Activated naive CD4-positive, alpha-beta T cell treated with anti-CD3 and anti-CD28 coated beads, Interleukin-2, amount 10 ng/mL, durations not matched to agents 7 days and 5 days (primary cell): ENCODE measurements around the gene KMT2C.
A peak's percentile ranks its signal among the peaks of the same experiment; 100 is the strongest.
"Not testable (repeated sequence)": the region's sequence is repeated elsewhere in the genome, so short reads cannot be mapped to it uniquely, and the experiment has no call there.

ENCODE experiments used
- CTCF ChIA-PET: fragments of 350-600 bp; sonication (Branson Sonifier 250); formaldehyde crosslinking; loops from one replicate; lab custom pipeline; 2021; ENCODE audit warnings: antibody characterized with exemption; lab: Charles Lee
- DNase-seq: peaks from one replicate; pipeline ENCODE4 v3.0.0-alpha.2; 2020
- H3K27ac Mint-ChIP-seq: one replicate; pipeline ENCODE4 v1.8.0; 2021; ENCODE audit warnings: mild to moderate bottlenecking, moderate library complexity, mixed read lengths
- H3K27me3 Mint-ChIP-seq: one replicate; pipeline ENCODE4 v1.8.0; 2021; ENCODE audit warnings: mild to moderate bottlenecking, mixed read lengths
- H3K36me3 Mint-ChIP-seq: one replicate; pipeline ENCODE4 v1.8.0; 2021; ENCODE audit warnings: mixed read lengths
- H3K4me1 Mint-ChIP-seq: one replicate; pipeline ENCODE4 v1.8.0; 2021; ENCODE audit warnings: mixed read lengths
- H3K4me3 Mint-ChIP-seq: one replicate; pipeline ENCODE4 v1.8.0; 2021; ENCODE audit warnings: mild to moderate bottlenecking, moderate library complexity, mixed read lengths
- H3K9me3 Mint-ChIP-seq: one replicate; pipeline ENCODE4 v1.8.0; 2021; ENCODE audit warnings: mixed read lengths

The KMT2C gene

DNA sequence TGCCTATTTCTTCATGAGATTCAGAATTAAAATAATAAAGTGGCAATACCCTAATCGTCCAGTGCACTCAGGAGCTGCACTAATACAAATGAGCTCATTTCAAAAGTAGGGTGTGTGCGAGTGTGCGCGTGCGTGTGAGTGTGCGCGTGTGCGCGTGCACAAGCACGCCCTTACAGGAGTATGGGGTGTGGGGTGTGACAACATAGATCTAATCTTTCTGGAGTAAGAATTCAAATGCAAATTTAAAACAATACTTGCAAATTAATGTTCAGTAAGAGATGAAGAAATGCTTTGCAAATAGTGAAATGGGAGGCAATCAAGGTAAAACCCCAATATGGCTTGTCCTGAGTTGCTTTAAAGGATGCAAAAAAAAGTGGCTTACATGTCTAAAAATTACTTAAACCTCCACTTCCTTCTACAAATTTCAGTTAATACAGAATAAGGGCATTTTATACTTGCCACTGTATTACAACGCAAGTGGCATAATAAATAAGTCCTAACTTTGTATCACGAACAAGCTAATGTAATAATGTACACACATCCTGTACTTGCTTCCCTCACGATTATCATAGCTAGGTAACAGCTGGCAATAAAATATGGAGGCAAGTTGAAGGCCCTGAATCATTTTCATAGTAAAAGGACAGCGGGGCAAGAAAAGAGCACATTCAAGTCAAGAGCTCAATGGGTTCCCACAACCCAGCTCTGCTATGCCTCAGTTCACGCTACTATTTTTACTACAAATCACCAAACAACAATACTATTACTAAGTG is 1.9 kb downstream of the KMT2C start:
- CTCF ChIA-PET: interaction anchor here (1.0 kb wide), 1 partner anchor 100 kb away, joined by 3 read pairs; no protein-coding TSS in a partner anchor
- Mint-ChIP-seq H3K4me1 (peaks cover 32% of the 10 kb centered on the region), H3K4me3 (peak overlapping the region; percentile 84), H3K27ac (peak overlapping the region; percentile 94)
- H3K9me3 Mint-ChIP-seq, H3K27me3 Mint-ChIP-seq, H3K36me3 Mint-ChIP-seq: not testable (repeated sequence)
- peak; percentile 72 for DNase-seq

DNA sequence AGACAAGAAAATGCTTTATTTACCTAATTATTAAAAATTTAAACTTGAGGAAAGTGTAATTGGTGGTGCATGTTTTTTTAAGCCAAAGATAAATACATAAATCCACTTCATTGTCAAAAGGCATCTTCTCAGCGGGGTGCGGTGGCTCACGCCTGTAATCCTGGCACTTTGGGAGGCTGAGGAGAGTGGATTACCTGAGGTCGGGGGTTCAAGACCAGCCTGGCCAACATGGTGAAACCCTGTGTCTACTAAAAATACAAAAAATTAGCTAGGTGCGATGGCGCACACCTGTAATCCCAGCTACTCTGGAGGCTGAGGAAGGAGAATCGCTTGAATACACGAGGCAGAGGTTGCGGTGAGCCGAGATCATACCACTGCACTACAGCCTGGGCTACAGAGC is 3.1 kb downstream of the KMT2C start:
- H3K36me3 Mint-ChIP-seq, H3K9me3 Mint-ChIP-seq, H3K27me3 Mint-ChIP-seq, CTCF ChIA-PET, DNase-seq, H3K27ac Mint-ChIP-seq: not testable (repeated sequence)
- H3K4me3 Mint-ChIP-seq: peak overlapping the region; percentile 84
- peaks cover 37% of the 10 kb centered on the region for H3K4me1 Mint-ChIP-seq

DNA sequence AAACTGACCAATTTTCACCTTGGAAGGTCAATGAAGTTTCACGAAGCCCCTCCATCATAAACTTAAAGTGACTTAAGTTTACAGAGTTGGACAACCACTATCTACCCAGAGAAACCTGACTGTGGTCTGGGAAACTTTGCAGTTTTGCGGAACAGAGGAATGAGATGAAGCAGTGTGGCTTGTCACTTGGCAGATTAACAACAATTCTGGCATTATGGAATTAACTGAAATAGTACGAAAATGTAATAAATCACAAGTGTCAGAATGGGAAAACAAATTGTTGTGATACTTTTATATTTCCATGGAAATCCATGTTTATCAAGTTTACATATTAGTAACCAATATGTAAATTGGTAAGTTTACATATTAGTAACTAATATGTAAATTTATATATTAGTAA is 4.9 kb downstream of the KMT2C start:
- peaks cover 35% of the 10 kb centered on the region for H3K4me1 Mint-ChIP-seq
- no peak overlapping the region for H3K27ac Mint-ChIP-seq
- H3K9me3 Mint-ChIP-seq: no peaks in the 10 kb centered on the region
- no peak for DNase-seq
- CTCF ChIA-PET: no interaction called here
- no peak overlapping the region for H3K4me3 Mint-ChIP-seq
- peaks cover 9% of the 10 kb centered on the region for H3K36me3 Mint-ChIP-seq
- H3K27me3 Mint-ChIP-seq: no peaks in the 10 kb centered on the region

DNA sequence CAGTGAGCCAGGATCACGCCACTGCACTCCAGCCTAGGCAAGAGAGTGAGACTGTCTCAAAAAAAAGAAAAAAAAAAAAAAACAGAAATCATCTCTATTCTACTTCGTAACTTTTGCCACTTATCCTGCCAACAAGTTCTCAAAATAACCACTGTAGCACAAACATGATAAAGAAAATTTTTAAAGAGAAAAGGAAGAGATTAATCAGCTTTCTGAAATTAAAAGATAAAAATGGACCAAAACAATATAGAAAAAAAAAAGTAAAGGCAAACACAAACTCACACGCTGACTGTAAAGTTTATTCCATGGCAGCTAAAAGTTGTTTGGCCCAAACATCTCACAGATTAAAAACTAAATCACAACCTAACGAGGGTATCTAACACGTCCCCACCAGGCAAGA is 5.7 kb downstream of the KMT2C start:
- H3K27ac Mint-ChIP-seq, H3K4me3 Mint-ChIP-seq, H3K27me3 Mint-ChIP-seq, CTCF ChIA-PET, DNase-seq, H3K9me3 Mint-ChIP-seq: not testable (repeated sequence)
- H3K36me3 Mint-ChIP-seq: peaks cover 11% of the 10 kb centered on the region
- H3K4me1 Mint-ChIP-seq: peaks cover 39% of the 10 kb centered on the region

DNA sequence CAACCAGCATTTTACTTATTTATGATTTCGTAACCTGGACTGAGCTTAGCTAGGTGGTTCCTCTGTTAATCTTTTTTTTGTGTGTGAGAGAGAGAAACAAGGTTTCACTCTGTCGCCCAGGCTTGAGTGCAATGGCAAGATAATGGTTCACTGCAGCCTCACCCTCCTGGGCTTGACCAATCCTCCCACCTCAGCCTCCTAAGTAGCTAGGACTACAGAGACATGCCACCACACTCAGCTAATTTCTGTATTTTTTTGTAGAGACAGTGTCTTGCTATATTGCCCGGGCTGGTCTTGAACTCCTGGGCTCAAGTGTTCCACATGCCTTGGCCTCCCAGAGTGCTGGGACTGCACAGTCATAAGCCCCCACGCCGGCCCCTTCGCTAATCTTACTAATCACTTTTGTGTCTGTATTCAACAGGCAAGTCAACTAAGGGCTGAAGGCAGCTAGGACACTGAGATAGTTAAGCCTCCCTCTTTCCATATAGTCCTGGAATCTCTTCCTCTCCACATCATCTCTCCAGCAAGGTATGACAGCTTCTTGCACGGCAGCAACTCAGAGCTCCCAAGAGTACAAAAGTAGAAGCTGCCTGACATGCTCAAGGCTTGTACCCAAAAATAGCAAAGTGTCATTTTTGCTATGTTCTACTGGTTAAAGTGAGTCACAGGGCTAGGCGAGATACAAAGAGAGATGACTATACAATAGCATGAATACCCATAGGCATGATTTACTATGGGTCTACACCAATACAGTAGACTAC is 11.3 kb downstream of the KMT2C start:
- H3K27ac Mint-ChIP-seq: no peak overlapping the region
- DNase-seq: no peak
- H3K4me1 Mint-ChIP-seq: peaks cover 36% of the 10 kb centered on the region
- no peak overlapping the region for H3K4me3 Mint-ChIP-seq
- no peaks in the 10 kb centered on the region for H3K27me3 Mint-ChIP-seq
- H3K36me3 Mint-ChIP-seq: peaks cover 42% of the 10 kb centered on the region
- H3K9me3 Mint-ChIP-seq: peaks cover 29% of the 10 kb centered on the region
- CTCF ChIA-PET: no interaction called here

DNA sequence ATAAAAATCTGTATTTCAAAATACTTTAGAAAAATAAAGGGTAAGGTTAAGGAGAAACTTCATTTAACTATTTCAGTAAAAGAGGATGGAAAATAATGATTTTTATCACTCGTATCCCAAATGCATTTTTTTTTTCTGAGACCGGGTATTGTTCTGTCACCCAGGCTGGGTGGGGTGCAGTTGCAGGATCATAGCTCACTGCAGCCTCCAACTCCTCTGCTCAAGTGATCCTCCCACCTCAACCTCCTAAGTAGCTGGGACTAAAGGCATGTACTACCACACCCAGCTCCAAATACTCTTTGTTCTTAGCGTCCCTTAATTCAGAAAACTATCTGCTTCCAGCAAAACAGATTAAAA is 11.8 kb downstream of the KMT2C start:
- Mint-ChIP-seq H3K27ac (no peak overlapping the region), H3K4me1 (peaks cover 35% of the 10 kb centered on the region), H3K36me3 (peaks cover 43% of the 10 kb centered on the region), H3K4me3 (no peak overlapping the region), H3K27me3 (no peaks in the 10 kb centered on the region), H3K9me3 (peaks cover 30% of the 10 kb centered on the region)
- DNase-seq: no peak
- CTCF ChIA-PET: no interaction called here

DNA sequence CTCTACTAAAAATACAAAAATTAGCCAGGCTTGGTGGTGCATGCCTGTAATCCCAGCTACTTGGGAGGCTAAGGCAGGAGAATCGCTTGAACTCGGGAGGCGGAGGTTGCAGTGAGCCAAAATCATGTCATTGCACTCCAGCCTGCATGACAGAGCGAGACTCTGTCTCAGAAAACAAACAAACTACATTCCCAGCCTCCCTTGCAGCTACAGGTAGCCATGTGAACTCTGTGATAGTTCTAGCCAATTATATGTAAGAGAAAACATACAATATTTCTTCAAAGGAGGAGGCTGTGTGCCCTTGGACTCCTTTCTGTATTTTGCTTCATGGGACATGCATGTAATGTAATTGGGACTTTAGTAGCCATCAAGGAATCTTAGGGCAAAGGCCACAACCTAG is 12.6 kb downstream of the KMT2C start:
- Mint-ChIP-seq H3K4me1 (peaks cover 30% of the 10 kb centered on the region), H3K36me3 (peaks cover 42% of the 10 kb centered on the region), H3K9me3 (peaks cover 30% of the 10 kb centered on the region)
- H3K4me3 Mint-ChIP-seq, DNase-seq, H3K27ac Mint-ChIP-seq, CTCF ChIA-PET, H3K27me3 Mint-ChIP-seq: not testable (repeated sequence)

DNA sequence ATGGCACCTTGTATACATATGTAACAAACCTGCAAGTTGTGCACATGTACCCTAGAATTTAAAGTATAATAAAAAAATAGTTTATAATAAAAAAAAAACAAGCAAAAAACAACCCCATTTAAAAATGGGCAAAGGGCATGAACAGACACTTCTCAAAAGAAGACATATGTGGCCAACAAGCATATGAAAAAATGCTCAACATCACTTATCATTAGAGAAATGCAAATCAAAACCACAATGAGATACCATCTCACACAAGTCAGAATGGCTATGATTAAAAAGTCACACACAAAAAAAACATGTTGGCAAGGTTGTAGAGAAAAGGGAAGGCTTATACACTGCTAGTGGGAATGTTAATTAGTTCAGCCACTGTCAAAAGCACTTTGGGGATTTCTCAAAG is 14.9 kb downstream of the KMT2C start:
- Mint-ChIP-seq H3K9me3 (peaks cover 30% of the 10 kb centered on the region), H3K4me1 (peaks cover 25% of the 10 kb centered on the region), H3K36me3 (peaks cover 45% of the 10 kb centered on the region)
- H3K27me3 Mint-ChIP-seq, H3K4me3 Mint-ChIP-seq, CTCF ChIA-PET, H3K27ac Mint-ChIP-seq, DNase-seq: not testable (repeated sequence)

DNA sequence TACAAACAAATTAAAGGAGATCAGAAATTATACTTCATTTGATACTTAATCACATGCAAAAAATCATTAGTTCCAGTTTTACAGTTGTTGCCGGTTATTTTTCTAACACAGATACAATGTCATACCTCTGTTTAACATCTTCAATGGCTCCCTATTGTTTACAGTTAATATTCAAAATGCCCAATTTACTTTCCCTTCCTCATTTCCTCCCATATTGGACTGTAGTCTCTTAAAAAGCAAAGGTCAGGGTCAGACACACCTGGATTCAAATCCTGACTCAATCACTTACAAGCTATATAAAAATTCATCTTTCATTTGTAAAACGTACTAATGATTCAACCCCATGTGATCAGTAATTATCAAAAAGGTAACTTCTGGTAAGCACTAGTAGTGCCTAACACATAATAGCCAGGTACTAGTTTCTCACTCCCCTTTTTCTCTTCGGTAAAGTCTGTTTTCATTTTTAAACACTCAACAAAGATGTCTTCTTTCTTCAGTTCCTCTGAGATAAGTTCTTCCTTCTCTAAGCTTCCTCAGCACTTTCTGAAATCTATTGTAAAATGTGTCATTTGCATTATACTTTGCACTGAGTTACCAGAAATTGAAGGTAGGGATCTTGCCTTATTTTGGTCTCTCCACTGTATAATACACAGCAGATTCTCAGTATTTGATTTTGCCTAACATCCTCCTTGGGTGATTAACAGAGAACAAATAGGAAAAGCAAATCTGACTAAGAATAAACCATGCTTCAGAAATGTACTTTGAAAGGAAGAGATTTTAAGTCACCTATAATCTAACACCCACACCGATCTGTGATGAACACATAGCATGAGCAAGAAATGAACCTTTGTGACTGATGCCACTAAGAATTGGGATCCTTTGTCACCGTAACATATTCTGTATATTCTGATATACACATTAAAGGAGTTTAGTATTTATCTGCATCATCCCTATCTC is 16.1 kb downstream of the KMT2C start:
- Mint-ChIP-seq H3K27ac (no peak overlapping the region), H3K4me1 (peaks cover 21% of the 10 kb centered on the region), H3K9me3 (peaks cover 30% of the 10 kb centered on the region), H3K36me3 (peaks cover 45% of the 10 kb centered on the region), H3K4me3 (no peak overlapping the region), H3K27me3 (no peaks in the 10 kb centered on the region)
- CTCF ChIA-PET: no interaction called here
- no peak for DNase-seq

DNA sequence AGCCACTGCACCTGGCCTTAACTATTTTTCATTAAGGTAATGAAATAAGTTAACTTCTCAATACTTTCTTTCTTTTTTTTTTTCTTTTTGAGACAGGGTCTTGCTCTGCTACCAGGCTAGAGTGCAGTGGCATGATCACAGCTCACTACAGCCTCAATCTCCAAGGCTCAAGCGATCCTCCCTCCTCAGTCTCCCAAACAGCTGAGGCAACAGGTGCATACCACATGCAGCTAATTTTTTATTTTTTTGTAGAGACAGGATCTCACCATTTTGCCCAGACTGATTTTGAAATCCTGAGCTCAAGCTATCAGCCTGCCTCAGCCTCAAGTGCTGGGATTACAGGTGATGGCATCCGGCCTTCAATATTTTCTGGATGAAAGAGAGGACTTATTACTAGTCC is 21.0 kb downstream of the KMT2C start:
- Mint-ChIP-seq H3K36me3 (peaks cover 14% of the 10 kb centered on the region), H3K9me3 (peaks cover 5% of the 10 kb centered on the region), H3K4me1 (peaks cover 6% of the 10 kb centered on the region), H3K27ac (no peak overlapping the region), H3K4me3 (no peak overlapping the region), H3K27me3 (no peaks in the 10 kb centered on the region)
- CTCF ChIA-PET: no interaction called here
- no peak for DNase-seq

DNA sequence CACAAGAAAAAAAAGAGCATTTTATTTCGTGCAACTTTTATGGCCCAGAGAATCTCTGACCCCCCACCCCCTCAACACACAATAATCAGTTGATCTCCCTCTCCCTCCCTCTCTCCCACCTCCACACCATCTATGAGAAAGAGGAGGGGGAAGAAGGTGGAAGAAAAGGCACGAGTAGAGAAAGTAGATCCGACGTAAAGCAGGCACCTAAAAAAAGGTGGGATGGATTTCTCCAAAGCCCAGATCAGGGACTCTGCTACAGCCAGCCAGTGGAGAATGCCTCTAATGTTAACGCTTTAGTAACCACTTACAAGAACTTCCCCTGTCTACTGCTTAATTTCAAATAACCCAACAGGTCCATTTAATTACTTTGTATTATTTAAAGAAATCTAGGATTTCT is 24.4 kb downstream of the KMT2C start:
- CTCF ChIA-PET: no interaction called here
- no peak overlapping the region for H3K4me3 Mint-ChIP-seq
- no peaks in the 10 kb centered on the region for H3K27me3 Mint-ChIP-seq
- no peak for DNase-seq
- peaks cover 9% of the 10 kb centered on the region for H3K36me3 Mint-ChIP-seq
- no peaks in the 10 kb centered on the region for H3K4me1 Mint-ChIP-seq
- H3K27ac Mint-ChIP-seq: no peak overlapping the region
- H3K9me3 Mint-ChIP-seq: peaks cover 10% of the 10 kb centered on the region

DNA sequence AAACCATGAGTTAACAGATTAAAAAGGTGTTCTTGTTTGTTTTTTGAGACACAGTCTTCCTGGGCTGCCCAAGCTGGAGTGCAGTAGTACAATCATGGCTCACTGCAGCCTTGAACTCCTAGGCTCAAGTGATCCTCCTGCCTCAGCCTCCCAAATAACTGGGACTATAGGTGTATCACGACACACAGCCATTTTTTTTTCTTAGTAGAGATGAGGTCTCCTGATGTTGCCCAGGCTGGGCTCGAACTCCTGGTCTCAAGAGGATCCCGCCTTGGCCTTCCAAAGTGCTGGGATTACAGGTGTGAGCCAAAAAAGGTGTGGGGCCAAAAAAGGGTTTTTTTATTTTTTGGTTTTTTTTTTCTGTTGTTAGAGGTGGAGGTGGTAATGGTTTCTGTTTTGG is 29.3 kb downstream of the KMT2C start:
- H3K9me3 Mint-ChIP-seq: peaks cover 27% of the 10 kb centered on the region
- no peak overlapping the region for H3K27ac Mint-ChIP-seq
- no peaks in the 10 kb centered on the region for H3K4me1 Mint-ChIP-seq
- no peak overlapping the region for H3K4me3 Mint-ChIP-seq
- H3K36me3 Mint-ChIP-seq: peaks cover 9% of the 10 kb centered on the region
- no peaks in the 10 kb centered on the region for H3K27me3 Mint-ChIP-seq
- CTCF ChIA-PET: no interaction called here
- DNase-seq: no peak

DNA sequence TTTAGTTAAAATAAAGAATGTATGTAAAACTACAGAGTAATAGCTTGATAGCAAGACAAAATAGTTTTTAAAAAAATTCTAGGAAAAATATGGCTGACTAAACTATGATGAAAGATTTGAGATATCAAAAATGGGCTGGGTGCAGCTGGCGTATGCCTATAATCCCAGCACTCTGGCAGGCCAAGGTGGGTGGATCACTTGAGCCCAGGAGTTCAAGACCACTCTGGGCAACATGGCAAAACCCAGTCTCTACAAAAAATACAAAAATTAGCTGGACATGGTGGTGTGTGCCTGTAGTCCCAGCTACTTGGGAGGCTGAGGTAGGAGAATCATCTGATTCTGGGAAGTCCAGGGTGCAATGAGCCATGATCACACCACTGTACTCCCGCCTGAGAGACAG is 29.8 kb downstream of the KMT2C start:
- H3K27me3 Mint-ChIP-seq, CTCF ChIA-PET: not testable (repeated sequence)

DNA sequence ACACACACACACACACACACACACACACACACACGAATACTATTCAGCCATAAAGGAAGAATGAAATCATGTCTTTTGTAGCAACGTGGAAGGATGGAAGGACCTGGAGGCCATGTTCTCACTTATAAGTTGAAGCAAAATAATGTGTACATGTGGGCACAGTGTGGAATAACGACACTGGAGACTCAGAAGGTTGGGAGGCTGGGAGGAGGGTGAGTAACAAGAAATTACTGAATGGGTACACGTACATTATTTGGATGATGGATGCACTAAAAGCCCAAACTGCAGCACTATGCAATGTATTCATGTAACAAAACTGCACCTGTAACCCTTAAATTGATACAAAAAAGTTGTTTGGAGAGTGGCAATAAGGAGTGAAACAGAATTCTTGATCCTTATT is 32.1 kb downstream of the KMT2C start:
- H3K36me3 Mint-ChIP-seq: peaks cover 9% of the 10 kb centered on the region
- peaks cover 25% of the 10 kb centered on the region for H3K9me3 Mint-ChIP-seq
- H3K4me3 Mint-ChIP-seq: no peak overlapping the region
- no peak overlapping the region for H3K27ac Mint-ChIP-seq
- H3K4me1 Mint-ChIP-seq: no peaks in the 10 kb centered on the region
- CTCF ChIA-PET: no interaction called here
- DNase-seq: no peak
- no peaks in the 10 kb centered on the region for H3K27me3 Mint-ChIP-seq

More for the DNA sequence above, 29.8 kb downstream of the KMT2C start:
- H3K9me3 Mint-ChIP-seq: peaks cover 25% of the 10 kb centered on the region
- H3K27ac Mint-ChIP-seq, H3K36me3 Mint-ChIP-seq, DNase-seq, H3K4me3 Mint-ChIP-seq, H3K4me1 Mint-ChIP-seq: not testable (repeated sequence)
